Right lobe of liver (tissue), 4 donors: ENCODE results near the gene GPATCH8.

Experiments used
- POLR2A ChIP-seq: fragments of 450-650 bp; IDR thresholded peaks from one replicate; pipeline ENCODE4 v1.6.1; 2017; ENCODE audit warnings: antibody characterized with exemption, mild to moderate bottlenecking
- TF ChIP-seq, protein P1 (sequence below), 4 donors: fragments of 200-600 bp in 3 of 4; fragments of 450-650 bp in 1 of 4; IDR thresholded peaks; one replicate each; pipeline versions ENCODE4 v1.5.1 to v1.8.0; 2016 to 2022; ENCODE audit warnings: antibody characterized with exemption in 4 of 4, mild to moderate bottlenecking in 2 of 4
- donor health status: DM: no; HTN: no; CAD: no.
- donor health status: DM: no; HTN: no; CAD: no.
- donor health status: DM: no; HTN: yes; CAD: no.

DNA sequence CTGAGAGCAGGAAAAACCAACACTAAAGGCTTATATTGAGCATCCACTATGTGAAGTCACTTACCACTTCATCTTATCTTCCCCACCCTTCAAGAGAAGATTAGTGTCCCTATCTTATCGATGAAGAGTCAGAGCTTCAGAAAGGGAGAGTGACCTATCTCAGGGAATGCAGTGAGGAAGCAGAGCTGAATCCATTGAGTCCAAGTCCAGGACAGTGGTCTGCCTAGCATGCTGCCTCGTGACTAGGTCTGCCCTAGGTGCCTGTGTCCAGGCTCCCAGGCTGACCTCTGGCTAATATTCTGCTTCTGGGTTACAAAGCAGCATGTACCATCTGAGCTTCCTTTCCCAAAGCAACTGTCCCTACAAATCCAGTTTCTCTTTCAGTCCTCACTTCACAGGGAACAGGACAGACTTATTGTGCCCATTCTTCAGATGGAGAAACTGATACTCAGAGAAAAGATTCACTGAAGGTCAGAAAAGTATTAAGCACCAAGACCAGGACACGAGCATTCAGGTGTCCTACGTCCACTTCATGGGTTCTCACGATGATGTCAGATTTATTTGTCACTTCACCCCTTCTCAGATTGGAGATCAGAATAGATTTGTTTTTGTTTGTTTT is 40.8 kb upstream of the GPATCH8 start:
- no peak for TF ChIP-seq POLR2A
- TF ChIP-seq, protein P1, sequence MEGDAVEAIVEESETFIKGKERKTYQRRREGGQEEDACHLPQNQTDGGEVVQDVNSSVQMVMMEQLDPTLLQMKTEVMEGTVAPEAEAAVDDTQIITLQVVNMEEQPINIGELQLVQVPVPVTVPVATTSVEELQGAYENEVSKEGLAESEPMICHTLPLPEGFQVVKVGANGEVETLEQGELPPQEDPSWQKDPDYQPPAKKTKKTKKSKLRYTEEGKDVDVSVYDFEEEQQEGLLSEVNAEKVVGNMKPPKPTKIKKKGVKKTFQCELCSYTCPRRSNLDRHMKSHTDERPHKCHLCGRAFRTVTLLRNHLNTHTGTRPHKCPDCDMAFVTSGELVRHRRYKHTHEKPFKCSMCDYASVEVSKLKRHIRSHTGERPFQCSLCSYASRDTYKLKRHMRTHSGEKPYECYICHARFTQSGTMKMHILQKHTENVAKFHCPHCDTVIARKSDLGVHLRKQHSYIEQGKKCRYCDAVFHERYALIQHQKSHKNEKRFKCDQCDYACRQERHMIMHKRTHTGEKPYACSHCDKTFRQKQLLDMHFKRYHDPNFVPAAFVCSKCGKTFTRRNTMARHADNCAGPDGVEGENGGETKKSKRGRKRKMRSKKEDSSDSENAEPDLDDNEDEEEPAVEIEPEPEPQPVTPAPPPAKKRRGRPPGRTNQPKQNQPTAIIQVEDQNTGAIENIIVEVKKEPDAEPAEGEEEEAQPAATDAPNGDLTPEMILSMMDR (IDR thresholded peaks at IDR 0.05), result no peak
